HG03175 (cell line): ENCODE data around the gene C4A.
"Not testable (repeated sequence)": the region's sequence is repeated elsewhere in the genome, so short reads cannot be mapped to it uniquely, and the experiment has no call there.

ENCODE experiments used
- ATAC-seq: cut with Tn5 transposase; IDR thresholded peaks from one replicate; pipeline ENCODE4 v1.9.1; 2021; ENCODE audit warnings: mild to moderate bottlenecking, moderate library complexity; ENCODE audit not compliant: unreplicated experiment

C4A gene

DNA sequence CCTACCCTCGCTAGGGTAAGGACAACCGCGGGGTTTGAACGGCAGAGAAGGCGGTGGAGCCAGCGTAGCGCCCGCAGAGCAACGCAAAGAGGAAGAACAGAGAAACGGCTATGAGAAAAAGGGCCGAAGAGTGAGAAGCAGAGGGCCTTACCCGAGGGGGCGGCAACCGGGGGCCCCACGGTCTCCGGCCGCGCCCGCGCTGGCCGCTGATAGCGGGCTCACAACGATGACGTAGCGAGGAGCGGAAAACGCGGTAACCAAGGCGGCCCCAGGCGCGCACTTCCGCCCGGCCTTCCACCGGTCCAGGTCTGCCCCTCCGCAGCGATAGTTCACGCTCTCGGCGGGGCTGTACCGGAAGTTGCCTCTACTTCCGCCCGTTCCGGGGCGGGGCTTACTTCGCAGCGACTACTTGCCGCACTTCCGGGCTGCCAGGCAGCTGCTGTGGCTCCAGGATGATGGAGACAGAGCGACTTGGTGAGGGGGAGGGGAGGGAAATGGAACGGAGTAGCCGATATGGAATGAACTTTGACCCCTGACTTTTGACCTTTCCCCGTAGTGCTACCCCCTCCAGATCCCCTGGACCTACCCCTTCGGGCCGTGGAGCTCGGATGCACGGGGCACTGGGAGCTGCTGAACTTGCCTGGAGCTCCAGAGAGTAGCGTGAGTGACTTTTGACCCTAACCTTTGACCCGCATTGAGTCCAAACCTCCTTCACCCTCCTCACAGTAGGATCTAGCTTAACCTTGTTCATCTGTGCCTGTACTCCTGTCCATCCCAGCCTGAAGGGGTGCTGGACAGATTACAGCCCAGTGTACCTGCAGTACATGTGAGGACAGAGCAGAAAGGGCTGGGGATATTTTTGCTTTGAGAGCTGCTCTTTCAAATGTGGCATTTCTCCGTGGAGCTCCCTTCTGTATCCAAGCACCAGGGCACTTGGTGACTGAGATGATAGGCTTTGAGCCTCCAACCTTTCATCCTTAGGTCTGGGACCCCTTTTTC lies 22.8 kb upstream of the C4A start, which contains the start of the genes NELFE and SKIC2:
NELFE (minus strand) TSS at position 231 of the 999 bp plus-strand sequence. CDS start 525 bp downstream, outside the sequence.
SKIC2 (plus strand) TSS at position 435 of the 999 bp plus-strand sequence; CDS start at position 453, 18 bp downstream.
- peak; percentile 96 for ATAC-seq

DNA sequence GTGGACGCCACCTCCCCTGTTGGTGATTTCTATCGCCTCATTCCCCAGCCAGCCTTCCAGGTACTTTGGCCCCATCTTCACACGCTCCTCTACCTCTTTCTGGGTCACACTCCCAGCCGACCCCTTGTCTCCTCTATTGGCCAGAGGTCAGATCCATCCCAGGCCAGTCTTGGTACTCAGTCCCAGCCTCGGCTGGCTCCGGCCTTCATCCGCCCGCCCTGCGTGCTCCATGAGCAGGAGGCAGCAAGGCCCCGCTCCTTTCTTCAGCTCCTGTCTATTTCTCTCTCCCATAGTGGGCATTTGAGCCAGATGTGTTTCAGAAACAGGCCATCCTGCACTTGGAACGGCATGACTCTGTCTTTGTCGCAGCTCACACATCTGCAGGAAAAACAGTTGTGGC lies 20.2 kb upstream of the C4A start:
- no peak for ATAC-seq

DNA sequence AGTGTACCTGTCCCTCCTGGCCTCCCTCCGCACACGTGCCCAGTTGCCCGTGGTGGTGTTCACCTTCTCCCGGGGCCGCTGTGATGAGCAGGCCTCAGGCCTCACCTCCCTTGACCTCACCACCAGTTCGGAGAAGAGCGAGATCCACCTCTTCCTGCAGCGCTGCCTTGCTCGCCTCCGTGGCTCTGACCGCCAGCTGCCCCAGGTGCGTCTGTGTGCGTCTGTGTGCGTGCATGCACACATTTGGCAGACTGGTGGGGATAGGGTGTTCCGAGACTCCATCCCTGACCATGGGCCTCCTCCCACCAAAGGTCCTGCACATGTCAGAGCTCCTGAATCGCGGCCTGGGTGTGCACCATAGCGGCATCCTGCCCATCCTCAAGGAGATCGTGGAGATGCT lies 17.9 kb upstream of the C4A start:
- no peak for ATAC-seq

DNA sequence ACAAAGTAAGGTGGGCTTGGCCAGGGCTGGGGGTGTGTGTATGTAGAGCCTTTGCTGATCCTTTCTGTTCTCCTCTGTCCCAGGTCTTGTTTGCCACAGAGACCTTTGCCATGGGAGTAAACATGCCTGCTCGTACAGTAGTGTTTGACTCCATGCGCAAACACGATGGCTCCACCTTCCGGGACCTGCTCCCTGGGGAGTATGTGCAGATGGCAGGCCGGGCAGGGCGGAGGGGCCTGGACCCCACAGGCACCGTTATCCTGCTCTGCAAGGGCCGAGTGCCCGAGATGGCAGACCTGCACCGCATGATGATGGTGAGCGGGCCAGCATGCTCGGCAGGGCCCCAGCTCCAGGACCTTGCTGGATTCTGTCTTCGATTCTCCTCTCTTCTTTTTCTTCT lies 16.2 kb upstream of the C4A start:
- ATAC-seq, result no peak

DNA sequence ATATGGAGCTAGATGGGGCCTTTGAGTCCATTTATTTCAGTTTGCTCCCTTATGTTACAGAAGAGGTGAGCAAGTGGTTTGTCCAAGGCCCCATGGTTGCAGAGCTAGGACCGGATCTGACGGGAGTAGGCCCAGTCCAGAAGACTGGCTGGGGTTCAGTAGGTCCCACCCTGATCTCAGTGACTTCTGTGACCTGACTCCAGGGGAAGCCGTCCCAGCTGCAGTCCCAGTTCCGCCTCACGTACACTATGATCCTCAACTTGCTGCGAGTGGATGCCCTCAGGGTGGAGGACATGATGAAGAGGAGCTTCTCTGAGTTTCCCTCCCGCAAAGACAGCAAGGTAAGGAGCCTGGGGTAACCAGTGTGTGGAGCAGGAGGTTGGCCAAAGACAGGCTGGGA lies 15.4 kb upstream of the C4A start:
- ATAC-seq, result no peak

DNA sequence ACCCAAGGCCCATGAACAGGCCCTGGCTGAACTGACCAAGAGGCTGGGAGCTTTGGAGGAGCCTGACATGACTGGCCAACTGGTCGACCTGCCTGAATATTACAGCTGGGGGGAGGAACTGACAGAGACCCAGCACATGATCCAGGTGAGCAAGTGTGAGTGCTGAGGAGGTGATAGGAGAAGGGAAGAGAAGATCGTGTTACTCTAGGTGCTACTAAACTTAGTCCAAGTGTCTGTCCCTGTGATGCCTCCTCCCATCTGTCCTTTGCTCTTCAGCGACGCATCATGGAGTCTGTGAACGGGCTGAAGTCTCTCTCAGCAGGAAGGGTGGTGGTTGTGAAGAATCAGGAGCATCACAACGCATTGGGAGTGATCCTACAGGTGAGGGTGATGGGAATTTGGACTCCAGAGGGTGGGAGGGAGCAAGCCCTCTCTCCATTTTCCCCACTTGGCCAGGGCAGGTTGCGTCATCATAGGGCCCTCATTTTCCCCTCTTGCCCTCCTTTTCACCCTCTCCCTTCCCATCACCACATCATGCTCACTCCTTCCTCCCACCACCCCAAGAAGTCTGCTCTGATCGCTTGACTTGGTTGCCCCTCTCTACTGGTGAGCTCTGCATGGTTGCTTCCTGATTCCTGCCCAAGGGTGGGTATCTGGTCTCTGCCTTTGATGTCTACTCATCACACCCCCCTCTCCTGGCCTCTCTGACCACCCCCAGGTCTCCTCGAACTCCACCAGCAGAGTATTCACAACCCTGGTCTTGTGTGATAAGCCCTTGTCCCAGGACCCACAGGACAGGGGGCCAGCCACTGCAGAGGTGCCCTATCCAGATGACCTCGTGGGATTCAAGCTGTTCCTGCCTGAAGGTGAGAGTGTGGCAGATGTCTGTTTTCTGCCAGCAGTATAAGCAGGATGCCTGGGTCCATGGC lies 14.6 kb upstream of the C4A start:
- ATAC-seq, result no peak

DNA sequence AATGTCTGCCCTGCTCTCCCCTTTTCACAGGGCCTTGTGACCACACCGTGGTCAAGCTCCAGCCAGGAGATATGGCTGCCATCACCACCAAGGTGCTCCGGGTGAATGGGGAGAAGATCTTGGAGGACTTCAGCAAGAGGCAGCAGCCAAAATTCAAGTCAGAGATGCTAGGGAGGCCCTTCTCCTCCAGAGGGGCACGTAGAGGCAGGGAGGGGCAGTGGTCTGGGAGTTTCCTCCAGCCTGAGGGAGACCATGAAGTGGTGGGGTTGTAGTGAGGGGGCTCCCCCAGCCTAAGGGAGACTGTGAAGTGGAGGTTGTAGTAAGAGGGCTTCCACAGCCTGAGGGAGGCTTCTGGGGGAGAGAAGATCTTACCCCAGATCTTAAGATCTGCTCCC lies 13.9 kb upstream of the C4A start:
- ATAC-seq, result no peak

DNA sequence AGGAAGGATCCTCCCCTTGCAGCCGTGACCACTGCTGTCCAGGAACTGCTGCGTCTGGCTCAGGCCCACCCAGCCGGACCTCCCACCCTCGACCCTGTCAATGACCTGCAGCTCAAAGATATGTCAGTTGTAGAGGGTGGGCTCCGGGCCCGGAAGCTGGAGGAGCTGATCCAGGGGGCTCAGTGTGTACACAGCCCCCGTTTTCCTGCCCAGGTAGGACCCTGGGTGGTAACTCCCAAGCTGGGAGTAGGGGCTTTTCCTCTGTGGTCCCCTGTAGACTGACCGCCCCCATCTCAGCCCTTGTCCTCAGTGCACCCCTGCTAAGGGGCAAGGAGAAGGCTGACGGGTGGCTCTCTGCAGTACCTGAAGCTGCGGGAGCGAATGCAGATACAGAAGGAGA lies 13.5 kb upstream of the C4A start:
- ATAC-seq, result no peak

DNA sequence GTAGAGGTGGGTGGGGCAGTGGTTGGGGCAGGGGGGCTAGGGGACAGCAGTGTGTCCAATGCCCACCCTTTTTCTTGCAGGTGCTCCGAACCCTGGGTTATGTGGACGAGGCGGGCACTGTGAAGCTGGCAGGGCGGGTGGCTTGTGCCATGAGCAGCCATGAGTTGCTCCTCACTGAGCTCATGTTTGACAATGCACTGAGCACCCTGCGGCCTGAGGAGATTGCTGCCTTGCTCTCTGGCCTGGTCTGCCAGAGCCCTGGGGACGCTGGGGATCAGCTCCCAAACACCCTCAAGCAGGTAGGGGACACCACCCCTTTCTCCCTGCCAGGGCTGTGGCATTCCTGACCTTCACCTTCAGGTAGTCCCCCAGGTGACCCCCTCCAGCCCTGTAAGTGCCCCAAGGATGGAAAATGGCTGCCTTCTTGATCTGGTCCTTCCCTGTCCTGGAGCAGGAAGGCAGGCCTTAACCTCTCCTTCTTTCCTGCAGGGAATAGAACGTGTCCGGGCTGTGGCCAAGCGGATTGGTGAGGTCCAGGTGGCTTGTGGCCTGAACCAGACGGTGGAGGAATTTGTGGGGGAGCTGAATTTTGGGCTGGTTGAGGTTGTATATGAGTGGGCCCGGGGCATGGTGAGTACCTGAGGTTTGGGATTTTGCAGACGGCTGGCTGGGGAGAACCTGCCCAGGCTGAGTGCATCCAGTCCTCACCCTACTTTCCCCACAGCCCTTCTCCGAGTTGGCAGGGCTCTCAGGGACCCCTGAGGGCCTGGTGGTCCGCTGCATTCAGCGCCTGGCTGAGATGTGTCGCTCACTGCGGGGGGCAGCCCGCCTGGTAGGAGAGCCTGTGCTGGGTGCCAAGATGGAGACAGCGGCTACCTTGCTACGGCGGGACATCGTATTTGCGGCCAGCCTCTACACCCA lies 12.8 kb upstream of the C4A start:
- no peak for ATAC-seq

DNA sequence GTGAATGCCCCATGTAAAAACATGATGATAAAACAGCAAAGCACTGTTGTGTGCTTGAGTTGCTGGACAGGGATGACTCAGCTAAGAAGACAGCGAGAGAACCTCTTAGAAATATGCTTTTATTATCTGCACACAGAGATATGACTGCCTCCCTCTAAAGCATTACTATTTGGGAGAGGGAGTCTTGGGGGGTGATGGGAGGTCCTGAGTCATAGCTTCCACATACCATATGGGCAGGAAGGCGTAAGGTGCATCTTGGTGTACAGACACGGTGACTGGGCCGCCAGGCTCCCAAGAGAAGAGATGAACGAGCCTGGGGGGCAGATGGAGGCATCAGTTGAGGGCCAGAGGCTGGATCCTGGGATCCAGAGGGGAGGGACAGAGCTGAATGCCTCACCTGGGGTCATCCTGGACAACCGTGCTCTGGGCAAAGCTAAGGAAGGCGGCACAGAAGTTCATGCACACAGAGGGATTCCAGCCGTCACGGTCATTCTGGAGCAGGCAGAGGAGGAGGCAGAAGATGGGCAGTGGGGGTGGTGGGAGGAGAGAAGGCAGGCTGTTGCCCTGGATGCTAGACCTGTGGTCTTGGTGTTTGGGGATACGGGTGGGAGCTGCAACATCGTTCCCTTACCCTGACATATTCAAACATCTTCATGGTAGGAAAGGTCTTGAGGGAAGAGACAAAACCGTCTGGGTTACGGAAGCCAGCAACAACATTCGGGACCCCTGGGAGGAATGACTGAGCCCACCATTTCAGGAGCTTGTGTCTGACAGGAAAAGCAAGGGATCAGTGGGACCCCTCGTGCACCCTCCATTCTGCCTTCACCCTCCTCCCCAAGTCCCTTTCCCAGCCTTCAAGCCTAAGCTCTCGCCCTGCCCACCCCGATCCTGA lies 11.9 kb upstream of the C4A start:
- ATAC-seq, result no peak

DNA sequence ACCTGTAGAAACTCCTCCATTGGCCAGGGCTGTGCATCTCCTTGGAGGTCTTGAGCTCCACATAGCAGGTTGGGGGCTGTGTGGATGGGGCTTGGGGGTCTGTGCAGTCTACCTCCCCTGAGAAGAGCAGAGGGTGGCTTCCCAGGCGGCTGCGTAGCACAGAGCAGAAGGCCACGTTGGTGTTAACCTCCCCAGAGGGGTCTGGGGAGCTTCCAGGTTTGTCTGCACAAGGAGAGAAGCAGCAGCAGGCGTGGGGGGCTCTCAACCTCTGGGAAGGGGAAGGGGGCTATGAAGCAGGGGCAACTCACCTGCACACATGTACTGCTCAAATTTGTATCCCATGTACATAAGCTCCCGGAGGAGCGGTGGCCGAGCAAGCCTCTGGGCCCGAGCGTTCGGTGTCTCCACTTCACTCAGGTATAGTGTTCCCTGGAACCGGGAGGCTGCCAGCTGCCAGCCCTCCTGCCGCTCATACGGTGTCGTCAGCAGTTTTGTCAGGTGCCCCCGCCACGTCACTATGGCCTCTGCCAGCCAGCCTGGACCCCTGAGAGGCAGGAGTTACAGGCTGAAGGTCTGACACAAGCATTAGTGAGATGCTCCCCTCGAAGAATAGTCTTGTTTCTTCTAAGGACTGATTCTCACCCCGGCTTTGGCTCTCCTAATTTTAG lies 11.1 kb upstream of the C4A start:
- no peak for ATAC-seq

DNA sequence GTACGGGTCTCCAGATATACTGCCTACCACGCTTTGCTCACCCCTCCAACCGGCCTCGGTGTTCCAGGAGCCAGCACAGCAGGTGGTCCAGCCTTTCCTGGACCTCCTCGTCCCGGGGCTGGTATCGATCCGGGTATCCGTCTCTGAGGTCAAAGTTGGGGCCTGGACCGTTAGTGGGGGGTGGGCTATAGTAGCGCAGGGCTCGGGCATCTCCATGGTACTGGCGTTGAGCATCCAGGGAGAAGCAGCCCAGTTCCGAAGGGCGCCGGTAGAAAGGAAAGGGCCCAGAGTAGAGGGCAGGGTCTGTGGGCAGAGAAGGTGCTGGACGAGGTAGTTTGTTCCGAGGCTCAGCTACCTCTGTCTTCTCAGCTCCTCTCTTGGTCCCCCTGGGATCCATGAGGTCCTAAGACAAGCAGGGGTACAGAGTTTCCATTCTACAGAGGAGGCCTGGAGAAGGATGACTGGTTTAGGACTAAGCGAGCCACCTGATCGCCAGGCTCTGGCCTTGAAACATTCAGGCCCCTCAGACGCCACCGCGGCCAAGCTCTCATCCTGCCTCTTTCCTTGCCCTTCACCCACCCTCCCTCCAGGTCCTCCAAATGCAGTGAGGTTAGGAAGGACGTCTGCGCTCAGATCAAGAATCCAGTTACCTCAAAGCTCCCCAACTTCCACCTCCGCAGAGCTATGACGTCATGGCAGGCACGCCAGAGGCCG lies 10.4 kb upstream of the C4A start:
- no peak for ATAC-seq

DNA sequence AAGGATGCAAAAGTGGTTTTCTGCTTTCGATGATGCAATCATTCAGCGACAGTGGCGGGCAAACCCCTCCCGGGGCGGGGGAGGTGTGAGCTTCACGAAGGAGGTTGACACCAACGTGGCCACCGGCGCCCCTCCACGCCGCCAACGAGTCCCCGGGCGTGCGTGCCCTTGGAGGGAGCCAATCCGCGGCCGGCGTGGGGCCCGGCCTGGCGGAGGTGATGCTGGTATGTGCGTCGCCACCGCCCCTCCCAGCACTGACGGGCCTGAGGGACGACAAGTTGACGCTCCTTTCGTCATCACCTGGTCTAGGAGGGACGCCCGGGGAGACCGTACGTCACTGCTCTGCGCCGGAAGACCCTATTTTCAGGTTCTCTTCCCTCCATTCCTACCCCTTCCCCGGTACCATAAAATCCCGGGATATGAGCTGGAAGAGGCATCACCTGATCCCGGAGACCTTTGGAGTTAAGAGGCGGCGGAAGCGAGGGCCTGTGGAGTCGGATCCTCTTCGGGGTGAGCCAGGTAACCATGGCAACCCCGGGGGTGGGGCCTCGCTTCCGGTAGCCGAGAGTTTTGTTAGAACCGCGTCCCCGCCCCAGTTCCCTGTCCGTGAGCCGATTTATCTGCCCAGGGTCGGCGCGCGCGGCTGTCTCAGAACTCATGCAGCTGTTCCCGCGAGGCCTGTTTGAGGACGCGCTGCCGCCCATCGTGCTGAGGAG lies 9.7 kb upstream of the C4A start, which contains the start of gene DXO:
DXO (minus strand) TSS at position 146 of the 716 bp plus-strand sequence. CDS start 463 bp downstream, outside the sequence.
- peak; percentile 88 for ATAC-seq

DNA sequence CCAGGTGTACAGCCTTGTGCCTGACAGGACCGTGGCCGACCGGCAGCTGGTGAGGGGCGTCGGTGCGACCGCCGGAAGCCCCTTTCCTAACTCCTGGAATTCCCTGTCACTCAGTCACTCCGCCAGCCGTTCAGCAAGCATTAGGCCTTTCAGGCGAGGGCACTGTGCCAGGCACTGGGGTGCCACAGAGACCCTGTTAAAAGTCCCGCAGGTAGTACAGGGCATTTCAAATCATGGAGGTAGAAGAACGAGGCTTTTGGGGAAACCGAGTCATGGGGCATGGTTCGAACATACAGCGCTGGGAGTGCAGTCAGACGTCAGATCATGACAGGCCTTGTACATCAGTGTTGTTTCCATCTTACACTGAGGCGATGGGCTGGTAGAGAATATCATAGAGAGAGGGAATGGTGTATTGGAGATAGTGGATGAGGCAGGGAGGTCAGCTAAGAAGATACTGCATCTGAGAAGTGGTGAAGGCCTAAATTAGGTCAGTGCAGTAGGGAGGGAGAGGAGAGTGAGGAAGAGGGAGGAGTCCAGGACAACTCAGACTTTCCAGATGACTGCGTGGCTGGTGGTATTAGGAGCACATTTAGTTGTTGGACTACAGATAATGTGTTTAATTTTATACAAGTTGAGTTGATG lies 9.0 kb upstream of the C4A start:
- no peak for ATAC-seq

DNA sequence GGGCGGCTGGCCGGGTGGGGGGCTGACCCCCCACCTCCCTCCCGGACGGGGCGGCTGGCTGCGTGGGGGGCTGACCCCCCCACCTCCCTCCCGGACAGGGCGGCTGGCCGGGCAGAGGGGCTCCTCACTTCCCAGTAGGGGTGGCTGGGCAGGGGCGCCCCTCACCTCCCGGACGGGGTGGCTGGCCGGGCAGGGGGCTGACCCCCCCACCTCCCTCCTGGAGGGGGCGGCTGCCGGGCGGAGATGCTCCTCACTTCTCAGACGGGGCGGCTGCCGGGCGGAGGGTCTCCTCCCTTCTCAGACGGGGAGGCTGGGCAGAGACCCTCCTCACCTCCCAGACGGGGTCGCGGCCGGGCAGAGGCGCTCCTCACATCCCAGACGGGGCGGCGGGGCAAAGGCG lies 5.8 kb upstream of the C4A start:
- not testable (repeated sequence) for ATAC-seq

DNA sequence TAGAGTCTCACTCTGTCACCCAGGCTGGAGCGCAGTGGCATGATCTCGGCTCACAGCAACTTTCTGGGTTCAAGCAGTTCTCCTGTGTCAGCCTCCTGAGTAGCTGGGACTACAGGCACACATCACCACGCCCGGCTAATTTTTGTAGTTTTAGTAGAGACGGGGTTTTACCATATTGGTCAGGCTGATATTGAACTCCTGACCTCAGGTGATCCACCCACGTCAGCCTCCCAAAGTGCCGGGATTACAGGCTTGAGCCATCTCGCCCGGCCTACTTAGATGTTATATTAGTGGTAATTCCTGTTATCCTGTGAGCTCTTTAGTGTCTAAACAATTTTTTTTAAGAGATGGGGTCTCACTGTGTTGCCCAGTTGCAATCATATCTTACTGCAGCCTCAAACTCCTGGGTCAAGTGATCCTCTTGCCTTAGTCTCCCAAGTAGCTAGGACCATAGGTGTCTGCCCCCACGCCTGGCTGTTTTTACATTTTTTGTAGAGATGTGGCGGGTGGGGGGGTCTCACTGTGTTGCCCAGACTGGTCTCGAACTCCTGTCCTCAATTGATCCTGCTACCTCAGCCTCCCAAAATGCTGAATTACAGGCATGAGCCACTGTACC lies 3.9 kb upstream of the C4A start:
- ATAC-seq, result no peak
